Measurements from ENCODE around the gene ALDH1A3.

Gene ALDH1A3

GRCh38 chr15:100958326-100959065, 78.9 kb downstream of the ALDH1A3 start:
- no peak for DNase-seq

- DNase-seq = no peak
These were observed 79.7 kb downstream of the ALDH1A3 start for GRCh38 chr15:100959066-100960050.
